ENCODE results near the gene CHCHD3. TPM values are rescaled to one million over a fixed set of nuclear protein-coding genes. Genes with fewer than 3 reads are reported as not detected.

The CHCHD3 gene
- polyA plus RNA-seq, 3 donors: 30.5 to 56.7 (median 48.8) TPM

DNA sequence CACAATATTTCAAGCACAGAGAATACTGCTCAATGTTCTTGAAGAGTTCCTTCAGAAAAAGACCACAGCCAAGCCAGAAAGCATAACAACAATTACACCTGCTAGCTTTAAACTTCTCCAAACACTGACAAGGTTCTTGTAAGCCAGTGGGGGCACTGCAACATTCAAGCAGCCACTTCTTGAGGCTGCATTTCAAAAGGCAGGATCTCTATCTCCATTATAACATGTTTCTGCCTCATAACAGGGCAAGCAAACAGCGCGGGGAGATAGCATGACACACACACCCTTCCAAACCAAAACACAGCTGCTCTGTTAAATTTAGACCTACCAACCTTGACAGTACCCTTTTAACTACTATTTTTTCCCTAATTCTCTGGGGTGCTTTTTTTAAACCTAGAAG, 30.8 kb downstream of the CHCHD3 start:
- Mint-ChIP-seq H3K4me1 (no peaks in the 10 kb centered on the region), H3K36me3 (peaks cover 9 to 24% of the 10 kb centered on the region in 2 donors), H3K9me3 (peaks cover 0 to 3% (median 0%) of the 10 kb centered on the region in 7 donors), H3K27me3 (ENCODE audit: low read depth in 3 of 3) (no peaks in the 10 kb centered on the region), H3K27ac (peak overlapping the region in 1 of 7 donors; percentile 75), H3K4me3 (no peak overlapping the region)
- no peaks in the 10 kb centered on the region for H3K9me3 ChIP-seq (replicated peaks in 1 of 2; ENCODE audit: control insufficient read depth in 1 of 2, insufficient read depth in 1 of 2, low read length in 2 of 2)
- TF ChIP-seq, protein P1, sequence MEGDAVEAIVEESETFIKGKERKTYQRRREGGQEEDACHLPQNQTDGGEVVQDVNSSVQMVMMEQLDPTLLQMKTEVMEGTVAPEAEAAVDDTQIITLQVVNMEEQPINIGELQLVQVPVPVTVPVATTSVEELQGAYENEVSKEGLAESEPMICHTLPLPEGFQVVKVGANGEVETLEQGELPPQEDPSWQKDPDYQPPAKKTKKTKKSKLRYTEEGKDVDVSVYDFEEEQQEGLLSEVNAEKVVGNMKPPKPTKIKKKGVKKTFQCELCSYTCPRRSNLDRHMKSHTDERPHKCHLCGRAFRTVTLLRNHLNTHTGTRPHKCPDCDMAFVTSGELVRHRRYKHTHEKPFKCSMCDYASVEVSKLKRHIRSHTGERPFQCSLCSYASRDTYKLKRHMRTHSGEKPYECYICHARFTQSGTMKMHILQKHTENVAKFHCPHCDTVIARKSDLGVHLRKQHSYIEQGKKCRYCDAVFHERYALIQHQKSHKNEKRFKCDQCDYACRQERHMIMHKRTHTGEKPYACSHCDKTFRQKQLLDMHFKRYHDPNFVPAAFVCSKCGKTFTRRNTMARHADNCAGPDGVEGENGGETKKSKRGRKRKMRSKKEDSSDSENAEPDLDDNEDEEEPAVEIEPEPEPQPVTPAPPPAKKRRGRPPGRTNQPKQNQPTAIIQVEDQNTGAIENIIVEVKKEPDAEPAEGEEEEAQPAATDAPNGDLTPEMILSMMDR (IDR thresholded peaks at IDR 0.05): no peak
- H2AFZ ChIP-seq (ENCODE audit: insufficient read depth, low read depth, low read length, poor library complexity, severe bottlenecking): no peak overlapping the region
- no peak overlapping the region for H3K9ac ChIP-seq (ENCODE audit: insufficient read depth, low read length, poor library complexity, severe bottlenecking)
- H3K4me1 ChIP-seq (ENCODE audit: control insufficient read depth in 1 of 2, insufficient read depth in 2 of 2, low read length in 2 of 2): no peaks in the 10 kb centered on the region
- H3K36me3 ChIP-seq (replicated peaks in 1 of 2; ENCODE audit: control insufficient read depth in 1 of 2, insufficient read depth in 2 of 2, low read length in 2 of 2): peaks cover 2 to 13% of the 10 kb centered on the region in 2 donors
- no peak overlapping the region for H3K27ac ChIP-seq (ENCODE audit: low read depth in 1 of 2, low read length in 2 of 2)
- no peaks in the 10 kb centered on the region for H3K27me3 ChIP-seq (ENCODE audit: control insufficient read depth in 2 of 2, insufficient read depth in 2 of 2, low read length in 2 of 2)
- peaks cover 23% of the 10 kb centered on the region for H3K79me2 ChIP-seq (ENCODE audit: insufficient read depth, low read length)
- no CpG with 5 or more reads among the region's 2 CpGs for WGBS (ENCODE audit: insufficient coverage)
- no peak for DNase-seq
- H3K4me3 ChIP-seq (replicated peaks in 1 of 3; ENCODE audit: low read depth in 2 of 3, low read length in 3 of 3): no peak overlapping the region
- H3K4me2 ChIP-seq (replicated peaks; ENCODE audit: extremely low read depth, low read length, poor library complexity, severe bottlenecking): no peak overlapping the region
- intact Hi-C loops (cut with micrococcal nuclease): no loop called here
- H4K20me1 ChIP-seq (ENCODE audit: insufficient read depth, low read length): peaks cover 13% of the 10 kb centered on the region

DNA sequence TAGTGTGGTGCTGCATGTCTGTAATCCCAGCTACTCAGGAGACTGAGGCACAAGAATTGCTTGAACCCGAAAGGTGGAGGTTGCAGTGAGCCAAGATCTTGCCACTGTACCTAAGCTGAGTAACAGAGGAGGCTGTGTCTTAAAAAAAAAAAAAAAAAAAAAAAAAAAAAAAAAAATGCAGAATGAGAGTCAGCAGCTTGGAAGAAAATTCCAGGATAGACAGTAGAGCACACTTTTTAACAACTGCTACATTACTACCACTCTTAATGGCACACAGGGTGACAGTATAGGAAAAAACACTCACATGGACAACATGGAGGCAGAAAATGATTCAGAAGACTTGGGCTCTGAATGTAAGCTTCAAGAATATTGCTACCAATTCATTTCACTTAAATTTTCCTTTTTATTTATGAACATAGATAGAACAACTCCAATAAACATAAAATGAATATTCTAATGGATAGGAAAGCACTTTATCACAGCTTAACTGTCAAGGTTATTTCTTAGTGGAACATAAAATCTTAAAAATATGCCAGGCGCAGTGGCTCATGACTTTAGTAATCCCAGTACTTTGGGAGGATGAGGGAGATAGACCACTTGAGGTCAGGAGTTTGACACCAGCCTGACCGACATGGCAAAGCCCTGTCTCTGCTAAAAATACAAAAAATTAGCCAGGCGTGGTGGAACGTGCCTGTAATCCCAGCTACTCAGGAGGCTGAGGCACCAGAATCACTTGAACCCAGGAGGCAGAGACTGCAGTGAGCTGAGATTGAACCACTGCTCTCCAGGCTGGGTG, 31.5 kb downstream of the CHCHD3 start:
- H3K27me3 Mint-ChIP-seq (ENCODE audit: low read depth in 3 of 3): no peaks in the 10 kb centered on the region
- Histone ChIP-seq H3K36me3 (replicated peaks in 1 of 2; ENCODE audit: control insufficient read depth in 1 of 2, insufficient read depth in 2 of 2, low read length in 2 of 2) (peaks cover 2 to 18% of the 10 kb centered on the region in 2 donors), H3K4me2 (replicated peaks; ENCODE audit: extremely low read depth, low read length, poor library complexity, severe bottlenecking) (no peak overlapping the region), H3K4me1 (ENCODE audit: control insufficient read depth in 1 of 2, insufficient read depth in 2 of 2, low read length in 2 of 2) (no peaks in the 10 kb centered on the region), H4K20me1 (ENCODE audit: insufficient read depth, low read length) (peaks cover 13% of the 10 kb centered on the region), H3K27ac (ENCODE audit: low read depth in 1 of 2, low read length in 2 of 2) (no peak overlapping the region), H2AFZ (ENCODE audit: insufficient read depth, low read depth, low read length, poor library complexity, severe bottlenecking) (no peak overlapping the region), H3K79me2 (ENCODE audit: insufficient read depth, low read length) (peaks cover 23% of the 10 kb centered on the region), H3K27me3 (ENCODE audit: control insufficient read depth in 2 of 2, insufficient read depth in 2 of 2, low read length in 2 of 2) (no peaks in the 10 kb centered on the region), H3K9ac (ENCODE audit: insufficient read depth, low read length, poor library complexity, severe bottlenecking) (no peak overlapping the region), H3K9me3 (replicated peaks in 1 of 2; ENCODE audit: control insufficient read depth in 1 of 2, insufficient read depth in 1 of 2, low read length in 2 of 2) (no peaks in the 10 kb centered on the region), H3K4me3 (replicated peaks in 1 of 3; ENCODE audit: low read depth in 2 of 3, low read length in 3 of 3) (no peak overlapping the region)
- no peaks in the 10 kb centered on the region for H3K4me1 Mint-ChIP-seq
- H3K36me3 Mint-ChIP-seq: peaks cover 14 to 28% of the 10 kb centered on the region in 2 donors
- TF ChIP-seq, protein P1 (IDR thresholded peaks at IDR 0.05): no peak
- DNase-seq: no peak
- no peak overlapping the region for H3K4me3 Mint-ChIP-seq
- H3K9me3 Mint-ChIP-seq: peaks cover 0 to 4% (median 0%) of the 10 kb centered on the region in 7 donors
- 96% methylated on average over 4 of the region's 5 CpGs for WGBS (ENCODE audit: insufficient coverage)
- intact Hi-C loops (cut with micrococcal nuclease): no loop called here
- H3K27ac Mint-ChIP-seq: no peak overlapping the region
